ENCODE results near the gene SP140L.

Gene SP140L

DNA sequence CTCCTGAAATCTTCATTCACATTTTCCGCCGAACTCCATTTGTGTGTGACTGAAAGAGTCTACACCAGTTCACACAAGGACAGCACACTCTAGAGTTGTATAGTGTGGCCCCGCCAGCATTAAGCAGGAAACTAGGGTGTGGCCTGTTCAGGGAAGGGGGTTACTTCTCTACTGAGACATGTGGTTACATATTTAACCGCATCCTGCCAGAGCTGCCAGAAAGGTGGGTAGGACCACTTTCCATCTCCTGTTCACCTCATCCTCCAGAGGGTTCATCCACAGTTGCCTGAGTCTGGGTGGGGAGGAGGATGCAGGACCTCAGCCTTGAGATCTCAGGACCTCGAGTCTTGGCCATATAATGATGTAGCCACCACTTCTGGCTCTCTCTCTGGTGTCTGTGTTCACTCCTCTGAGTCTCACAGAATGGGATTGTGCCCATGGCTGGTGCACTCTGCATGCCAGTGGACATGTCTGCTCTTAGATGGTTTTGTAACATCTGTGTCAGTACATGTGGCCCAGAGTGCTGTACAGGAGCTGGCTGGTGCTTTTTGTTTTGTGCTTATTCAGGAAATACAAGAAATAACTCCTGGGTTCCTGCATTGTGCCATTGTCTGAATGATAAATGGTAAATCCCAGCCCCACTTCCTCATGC is 7.7 kb upstream of the SP140L start:
- Histone ChIP-seq H3K4me1 (ENCODE audit: control insufficient read depth, insufficient read depth, low read depth, low read length) (peaks cover 8% of the 10 kb centered on the region), H3K36me3 (ENCODE audit: control insufficient read depth in 1 of 2, insufficient read depth in 2 of 2, low read depth in 1 of 2, low read length in 2 of 2) (no peaks in the 10 kb centered on the region)

GRCh38 chr2:230321031-230321430 is 6.0 kb upstream of the SP140L start:
- WGBS, result 72% methylated on average over 2 of the region's 2 CpGs
- H3K79me1 ChIP-seq (replicated peaks; ENCODE audit: low read length, poor library complexity, severe bottlenecking), result no peaks in the 10 kb centered on the region
- peaks cover 14% of the 10 kb centered on the region for H3K9me3 ChIP-seq (ENCODE audit: control insufficient read depth, low read length)
- H2AK5ac ChIP-seq (ENCODE audit: low read length, severe bottlenecking), result no peak overlapping the region
- H3K4me1 ChIP-seq (ENCODE audit: control insufficient read depth, insufficient read depth, low read depth, low read length), result peaks cover 11% of the 10 kb centered on the region
- H2AFZ ChIP-seq (ENCODE audit: low read depth, low read length), result no peak overlapping the region
- H3K9ac ChIP-seq (ENCODE audit: low read length), result no peak overlapping the region
- H3K14ac ChIP-seq (ENCODE audit: low read length in 2 of 2), result no peak overlapping the region
- no peak overlapping the region for H2BK15ac ChIP-seq (ENCODE audit: low read depth, poor library complexity, severe bottlenecking)
- H2BK120ac ChIP-seq (ENCODE audit: low read depth, low read length), result no peak overlapping the region
- no peak overlapping the region for H3K23ac ChIP-seq (ENCODE audit: low read length in 2 of 2)
- H3K4me3 ChIP-seq (ENCODE audit: insufficient read depth in 1 of 2, low read depth in 1 of 2, low read length in 2 of 2), result no peak overlapping the region
- no peak overlapping the region for H2BK12ac ChIP-seq (ENCODE audit: low read length in 2 of 2)
- no peak for DNase-seq
- no peaks in the 10 kb centered on the region for H3K36me3 ChIP-seq (ENCODE audit: control insufficient read depth in 1 of 2, insufficient read depth in 2 of 2, low read depth in 1 of 2, low read length in 2 of 2)
- no peak overlapping the region for H3K18ac ChIP-seq (ENCODE audit: low read depth in 1 of 2, low read length in 2 of 2)
- H3K4ac ChIP-seq (ENCODE audit: low read depth in 1 of 2, low read length in 2 of 2), result no peak overlapping the region
- no peak overlapping the region for H4K91ac ChIP-seq (ENCODE audit: low read length)
- no peak overlapping the region for H4K8ac ChIP-seq (ENCODE audit: low read length)
- H3K27me3 ChIP-seq (ENCODE audit: control insufficient read depth in 1 of 2, insufficient read depth in 1 of 2, low read length in 2 of 2), result no peaks in the 10 kb centered on the region
- no peak overlapping the region for H3K27ac ChIP-seq (ENCODE audit: low read length, poor library complexity, severe bottlenecking)
- no peak overlapping the region for H2BK5ac ChIP-seq (ENCODE audit: low read depth, low read length, poor library complexity, severe bottlenecking)
- H3K4me2 ChIP-seq (ENCODE audit: low read length, poor library complexity, severe bottlenecking), result no peak overlapping the region

More for the DNA sequence above, 7.7 kb upstream of the SP140L start:
- H4K8ac ChIP-seq (ENCODE audit: low read length), result no peak overlapping the region
- H2BK5ac ChIP-seq (ENCODE audit: low read depth, low read length, poor library complexity, severe bottlenecking), result no peak overlapping the region
- H3K18ac ChIP-seq (ENCODE audit: low read depth in 1 of 2, low read length in 2 of 2), result peak overlapping the region in 1 of 2 experiments; percentile 16
- no peak overlapping the region for H3K4me3 ChIP-seq (ENCODE audit: insufficient read depth in 1 of 2, low read depth in 1 of 2, low read length in 2 of 2)
- H2AK5ac ChIP-seq (ENCODE audit: low read length, severe bottlenecking), result no peak overlapping the region
- no peak overlapping the region for H2AFZ ChIP-seq (ENCODE audit: low read depth, low read length)
- peaks cover 14% of the 10 kb centered on the region for H3K9me3 ChIP-seq (ENCODE audit: control insufficient read depth, low read length)
- no peak for DNase-seq
- no peak overlapping the region for H3K14ac ChIP-seq (ENCODE audit: low read length in 2 of 2)
- H3K4ac ChIP-seq (ENCODE audit: low read depth in 1 of 2, low read length in 2 of 2), result no peak overlapping the region
- H3K4me2 ChIP-seq (ENCODE audit: low read length, poor library complexity, severe bottlenecking), result no peak overlapping the region
- H2BK15ac ChIP-seq (ENCODE audit: low read depth, poor library complexity, severe bottlenecking), result no peak overlapping the region
- H2BK120ac ChIP-seq (ENCODE audit: low read depth, low read length), result no peak overlapping the region
- H3K27ac ChIP-seq (ENCODE audit: low read length, poor library complexity, severe bottlenecking), result no peak overlapping the region
- no peaks in the 10 kb centered on the region for H3K27me3 ChIP-seq (ENCODE audit: control insufficient read depth in 1 of 2, insufficient read depth in 1 of 2, low read length in 2 of 2)
- H2BK12ac ChIP-seq (ENCODE audit: low read length in 2 of 2), result no peak overlapping the region
- no peak overlapping the region for H3K23ac ChIP-seq (ENCODE audit: low read length in 2 of 2)
- H3K79me1 ChIP-seq (replicated peaks; ENCODE audit: low read length, poor library complexity, severe bottlenecking), result no peaks in the 10 kb centered on the region
- no peak overlapping the region for H3K9ac ChIP-seq (ENCODE audit: low read length)
- H4K91ac ChIP-seq (ENCODE audit: low read length), result no peak overlapping the region
- WGBS, result 93% methylated on average over 5 of the region's 5 CpGs

- Histone ChIP-seq H3K18ac (ENCODE audit: low read depth in 1 of 2, low read length in 2 of 2) (no peak overlapping the region), H2BK120ac (ENCODE audit: low read depth, low read length) (no peak overlapping the region), H3K4me3 (ENCODE audit: insufficient read depth in 1 of 2, low read depth in 1 of 2, low read length in 2 of 2) (no peak overlapping the region), H3K9ac (ENCODE audit: low read length) (no peak overlapping the region), H3K4ac (ENCODE audit: low read depth in 1 of 2, low read length in 2 of 2) (no peak overlapping the region), H4K91ac (ENCODE audit: low read length) (no peak overlapping the region), H3K79me1 (replicated peaks; ENCODE audit: low read length, poor library complexity, severe bottlenecking) (no peaks in the 10 kb centered on the region), H3K14ac (ENCODE audit: low read length in 2 of 2) (no peak overlapping the region), H2AK5ac (ENCODE audit: low read length, severe bottlenecking) (no peak overlapping the region), H3K27ac (ENCODE audit: low read length, poor library complexity, severe bottlenecking) (no peak overlapping the region), H3K9me3 (ENCODE audit: control insufficient read depth, low read length) (peaks cover 14% of the 10 kb centered on the region), H2BK15ac (ENCODE audit: low read depth, poor library complexity, severe bottlenecking) (no peak overlapping the region), H3K23ac (ENCODE audit: low read length in 2 of 2) (no peak overlapping the region), H2BK12ac (ENCODE audit: low read length in 2 of 2) (no peak overlapping the region), H2AFZ (ENCODE audit: low read depth, low read length) (no peak overlapping the region), H3K4me1 (ENCODE audit: control insufficient read depth, insufficient read depth, low read depth, low read length) (peaks cover 6% of the 10 kb centered on the region), H4K8ac (ENCODE audit: low read length) (no peak overlapping the region), H3K27me3 (ENCODE audit: control insufficient read depth in 1 of 2, insufficient read depth in 1 of 2, low read length in 2 of 2) (no peaks in the 10 kb centered on the region), H3K36me3 (ENCODE audit: control insufficient read depth in 1 of 2, insufficient read depth in 2 of 2, low read depth in 1 of 2, low read length in 2 of 2) (no peaks in the 10 kb centered on the region), H2BK5ac (ENCODE audit: low read depth, low read length, poor library complexity, severe bottlenecking) (no peak overlapping the region), H3K4me2 (ENCODE audit: low read length, poor library complexity, severe bottlenecking) (no peak overlapping the region)
- DNase-seq, result no peak
- WGBS, result 81% methylated on average over 12 of the region's 12 CpGs
Measured at GRCh38 chr2:230322561-230323384, 4.2 kb upstream of the SP140L start.

GRCh38 chr2:230323385-230324106 is 3.4 kb upstream of the SP140L start:
- DNase-seq, result no peak
- Histone ChIP-seq H2BK5ac (ENCODE audit: low read depth, low read length, poor library complexity, severe bottlenecking) (no peak overlapping the region), H3K79me1 (replicated peaks; ENCODE audit: low read length, poor library complexity, severe bottlenecking) (no peaks in the 10 kb centered on the region), H4K91ac (ENCODE audit: low read length) (no peak overlapping the region), H3K27me3 (ENCODE audit: control insufficient read depth in 1 of 2, insufficient read depth in 1 of 2, low read length in 2 of 2) (no peaks in the 10 kb centered on the region), H3K9ac (ENCODE audit: low read length) (no peak overlapping the region), H3K4me1 (ENCODE audit: control insufficient read depth, insufficient read depth, low read depth, low read length) (peaks cover 6% of the 10 kb centered on the region), H3K27ac (ENCODE audit: low read length, poor library complexity, severe bottlenecking) (no peak overlapping the region), H2AFZ (ENCODE audit: low read depth, low read length) (no peak overlapping the region), H3K9me3 (ENCODE audit: control insufficient read depth, low read length) (peaks cover 14% of the 10 kb centered on the region), H3K14ac (ENCODE audit: low read length in 2 of 2) (no peak overlapping the region), H2BK15ac (ENCODE audit: low read depth, poor library complexity, severe bottlenecking) (no peak overlapping the region), H3K23ac (ENCODE audit: low read length in 2 of 2) (no peak overlapping the region), H3K4me3 (ENCODE audit: insufficient read depth in 1 of 2, low read depth in 1 of 2, low read length in 2 of 2) (no peak overlapping the region), H3K36me3 (ENCODE audit: control insufficient read depth in 1 of 2, insufficient read depth in 2 of 2, low read depth in 1 of 2, low read length in 2 of 2) (no peaks in the 10 kb centered on the region), H3K4me2 (ENCODE audit: low read length, poor library complexity, severe bottlenecking) (no peak overlapping the region), H2BK120ac (ENCODE audit: low read depth, low read length) (no peak overlapping the region), H3K4ac (ENCODE audit: low read depth in 1 of 2, low read length in 2 of 2) (no peak overlapping the region), H3K18ac (ENCODE audit: low read depth in 1 of 2, low read length in 2 of 2) (no peak overlapping the region), H2AK5ac (ENCODE audit: low read length, severe bottlenecking) (no peak overlapping the region), H2BK12ac (ENCODE audit: low read length in 2 of 2) (no peak overlapping the region), H4K8ac (ENCODE audit: low read length) (no peak overlapping the region)
- WGBS, result 90% methylated on average over 18 of the region's 18 CpGs
